Trophoblast cell (in vitro differentiated cells and primary cell): Measurements from ENCODE around the gene LRRC74A.
"Not testable (repeated sequence)": the region's sequence is repeated elsewhere in the genome, so short reads cannot be mapped to it uniquely, and the experiment has no call there.

Experiments used
- DNase-seq, 2 donors: peaks; one replicate each; pipeline ENCODE4 v3.0.0-alpha.2; 2016
- H2AFZ ChIP-seq: 2 replicates; pipeline ENCODE4 v1.6.1; 2013; ENCODE audit warnings: low read length, moderate library complexity, mild to moderate bottlenecking; ENCODE audit not compliant: insufficient read depth, poor library complexity
- H2AK5ac ChIP-seq: 2 replicates; pipeline ENCODE4 v1.6.1; 2013; ENCODE audit warnings: mild to moderate bottlenecking, low read length
- H2BK120ac ChIP-seq: 2 replicates; pipeline ENCODE4 v1.6.1; 2013; ENCODE audit warnings: low read length, mild to moderate bottlenecking, moderate library complexity; ENCODE audit not compliant: insufficient read depth, poor library complexity
- H2BK12ac ChIP-seq: 2 replicates; pipeline ENCODE4 v1.6.1; 2013; ENCODE audit warnings: mild to moderate bottlenecking, low read length, moderate library complexity
- H2BK5ac ChIP-seq: 2 replicates; pipeline ENCODE4 v1.6.1; 2013; ENCODE audit warnings: low read length, low read depth, moderate library complexity, mild to moderate bottlenecking; ENCODE audit not compliant: poor library complexity
- H3K14ac ChIP-seq: 2 replicates; pipeline ENCODE4 v1.6.1; 2013; ENCODE audit warnings: mild to moderate bottlenecking, low read length
- H3K18ac ChIP-seq: 2 replicates; pipeline ENCODE4 v1.6.1; 2013; ENCODE audit warnings: mild to moderate bottlenecking, low read length
- H3K23ac ChIP-seq: 2 replicates; pipeline ENCODE4 v1.6.1; 2013; ENCODE audit warnings: low read length
- H3K27ac ChIP-seq: 2 replicates; pipeline ENCODE4 v1.5.1; 2013; ENCODE audit warnings: low read depth, mild to moderate bottlenecking, inconsistent platforms, low read length, moderate library complexity
- H3K27me3 ChIP-seq: 2 replicates; pipeline ENCODE4 v1.6.1; 2013; ENCODE audit warnings: inconsistent platforms, mild to moderate bottlenecking, low read length, moderate library complexity; ENCODE audit not compliant: insufficient read depth
- H3K36me3 ChIP-seq, 2 experiments: 1 replicate in 1 of 2; 2 replicates in 1 of 2; pipeline ENCODE4 v1.6.1; 2013; ENCODE audit warnings: low read length in 2 of 2, mild to moderate bottlenecking in 2 of 2, moderate library complexity in 1 of 2; ENCODE audit not compliant: insufficient read depth in 2 of 2, control insufficient read depth in 1 of 2
- H3K4ac ChIP-seq: 2 replicates; pipeline ENCODE4 v1.6.1; 2013; ENCODE audit warnings: low read depth, mild to moderate bottlenecking, low read length, moderate library complexity
- H3K4me1 ChIP-seq, 2 experiments: 1 replicate in 1 of 2; 2 replicates in 1 of 2; pipeline ENCODE4 v1.6.1; 2013; ENCODE audit warnings: low read length in 2 of 2, mild to moderate bottlenecking in 2 of 2, moderate library complexity in 1 of 2; ENCODE audit not compliant: insufficient read depth in 2 of 2, control insufficient read depth in 1 of 2
- H3K4me2 ChIP-seq: 2 replicates; pipeline ENCODE4 v1.6.1; 2013; ENCODE audit warnings: inconsistent platforms, mild to moderate bottlenecking, low read length, moderate library complexity
- H3K4me3 ChIP-seq: 2 replicates; pipeline ENCODE4 v1.5.1; 2013; ENCODE audit warnings: mild to moderate bottlenecking, low read depth, low read length, inconsistent platforms
- H3K79me1 ChIP-seq: one replicate; pipeline ENCODE4 v1.6.1; 2013; ENCODE audit warnings: low read length
- H3K79me2 ChIP-seq: 2 replicates; pipeline ENCODE4 v1.6.1; 2013; ENCODE audit warnings: low read length, mild to moderate bottlenecking; ENCODE audit not compliant: control insufficient read depth, insufficient read depth, poor library complexity
- H3K9ac ChIP-seq: 2 replicates; pipeline ENCODE4 v1.6.1; 2013; ENCODE audit warnings: mild to moderate bottlenecking, low read length
- H3K9me3 ChIP-seq: 2 replicates; pipeline ENCODE4 v1.6.1; 2013; ENCODE audit warnings: low read depth, mild to moderate bottlenecking, control low read depth, inconsistent platforms, low read length; ENCODE audit not compliant: insufficient read depth
- H4K12ac ChIP-seq: 2 replicates; pipeline ENCODE4 v1.6.1; 2013; ENCODE audit warnings: low read depth, mild to moderate bottlenecking, low read length, moderate library complexity
- H4K8ac ChIP-seq: 2 replicates; pipeline ENCODE4 v1.6.1; 2013; ENCODE audit warnings: low read depth, mild to moderate bottlenecking, low read length, moderate library complexity
- H4K91ac ChIP-seq: one replicate; pipeline ENCODE4 v1.6.1; 2013; ENCODE audit warnings: low read depth, mild to moderate bottlenecking, low read length, moderate library complexity
- WGBS: extraction: QIAGEN DNeasy Blood & Tissue Kit; methylation state at CpG from one replicate; pipeline ENCODE4 v1.1.7; 2013; ENCODE audit warnings: missing lambda C conversion rate; ENCODE audit not compliant: insufficient read length, insufficient coverage; ENCODE audit errors: extremely low coverage; 5-methylcytosine and 5-hydroxymethylcytosine counted together

Gene LRRC74A

GRCh38 chr14:76887191-76887590 is 61.0 kb downstream of the LRRC74A start:
- H2BK120ac ChIP-seq: no peak overlapping the region
- H3K14ac ChIP-seq: no peak overlapping the region
- no peak overlapping the region for H3K4ac ChIP-seq
- H4K8ac ChIP-seq: no peak overlapping the region
- no peak overlapping the region for H3K4me2 ChIP-seq
- H3K27ac ChIP-seq: no peak overlapping the region
- H3K4me1 ChIP-seq: peaks cover 7 to 13% of the 10 kb centered on the region in 2 experiments
- no peak overlapping the region for H3K4me3 ChIP-seq
- H2AK5ac ChIP-seq: no peak overlapping the region
- H3K9me3 ChIP-seq: no peaks in the 10 kb centered on the region
- no peak for DNase-seq
- H3K18ac ChIP-seq: no peak overlapping the region
- no peak overlapping the region for H3K9ac ChIP-seq
- no CpG with 5 or more reads among the region's 6 CpGs for WGBS
- H3K36me3 ChIP-seq: no peaks in the 10 kb centered on the region
- no peaks in the 10 kb centered on the region for H3K79me1 ChIP-seq
- H4K91ac ChIP-seq: no peak overlapping the region
- no peak overlapping the region for H2BK5ac ChIP-seq
- peaks cover 2% of the 10 kb centered on the region for H3K79me2 ChIP-seq
- H3K23ac ChIP-seq: no peak overlapping the region
- no peak overlapping the region for H2AFZ ChIP-seq
- H2BK12ac ChIP-seq: no peak overlapping the region
- no peaks in the 10 kb centered on the region for H3K27me3 ChIP-seq
- H4K12ac ChIP-seq: no peak overlapping the region

- H3K27me3 ChIP-seq: no peaks in the 10 kb centered on the region
- H2BK120ac ChIP-seq: no peak overlapping the region
- H3K18ac ChIP-seq: no peak overlapping the region
- H2AK5ac ChIP-seq: no peak overlapping the region
- no peak overlapping the region for H3K4ac ChIP-seq
- H3K23ac ChIP-seq: no peak overlapping the region
- no peaks in the 10 kb centered on the region for H3K9me3 ChIP-seq
- no peak overlapping the region for H2BK12ac ChIP-seq
- no peaks in the 10 kb centered on the region for H3K79me2 ChIP-seq
- H3K79me1 ChIP-seq: no peaks in the 10 kb centered on the region
- WGBS: no CpG with 5 or more reads among the region's 1 CpG
- H3K4me1 ChIP-seq: no peaks in the 10 kb centered on the region
- H3K14ac ChIP-seq: no peak overlapping the region
- no peak overlapping the region for H3K27ac ChIP-seq
- H2AFZ ChIP-seq: no peak overlapping the region
- no peak for DNase-seq
- H4K8ac ChIP-seq: no peak overlapping the region
- H3K9ac ChIP-seq: no peak overlapping the region
- H4K91ac ChIP-seq: no peak overlapping the region
- H3K4me2 ChIP-seq: no peak overlapping the region
- no peaks in the 10 kb centered on the region for H3K36me3 ChIP-seq
- no peak overlapping the region for H2BK5ac ChIP-seq
- no peak overlapping the region for H3K4me3 ChIP-seq
- H4K12ac ChIP-seq: no peak overlapping the region
These were observed 65.2 kb downstream of the LRRC74A start for GRCh38 chr14:76891391-76891790.

- Histone ChIP-seq H4K12ac (no peak overlapping the region), H3K79me2 (no peaks in the 10 kb centered on the region), H3K9ac (no peak overlapping the region), H3K27ac (no peak overlapping the region), H3K4me1 (no peaks in the 10 kb centered on the region), H3K18ac (no peak overlapping the region), H2BK120ac (no peak overlapping the region), H2BK5ac (no peak overlapping the region), H3K36me3 (no peaks in the 10 kb centered on the region), H2BK12ac (no peak overlapping the region), H4K91ac (no peak overlapping the region), H3K27me3 (no peaks in the 10 kb centered on the region), H3K23ac (no peak overlapping the region), H4K8ac (no peak overlapping the region), H3K79me1 (no peaks in the 10 kb centered on the region), H3K9me3 (peaks cover under 1% of the 10 kb centered on the region), H2AFZ (no peak overlapping the region), H3K4me3 (no peak overlapping the region), H3K14ac (no peak overlapping the region), H3K4ac (no peak overlapping the region), H3K4me2 (no peak overlapping the region), H2AK5ac (no peak overlapping the region)
- WGBS: no CpG with 5 or more reads among the region's 5 CpGs
- DNase-seq: no peak
These were observed 68.1 kb downstream of the LRRC74A start for GRCh38 chr14:76894308-76894707.

DNA sequence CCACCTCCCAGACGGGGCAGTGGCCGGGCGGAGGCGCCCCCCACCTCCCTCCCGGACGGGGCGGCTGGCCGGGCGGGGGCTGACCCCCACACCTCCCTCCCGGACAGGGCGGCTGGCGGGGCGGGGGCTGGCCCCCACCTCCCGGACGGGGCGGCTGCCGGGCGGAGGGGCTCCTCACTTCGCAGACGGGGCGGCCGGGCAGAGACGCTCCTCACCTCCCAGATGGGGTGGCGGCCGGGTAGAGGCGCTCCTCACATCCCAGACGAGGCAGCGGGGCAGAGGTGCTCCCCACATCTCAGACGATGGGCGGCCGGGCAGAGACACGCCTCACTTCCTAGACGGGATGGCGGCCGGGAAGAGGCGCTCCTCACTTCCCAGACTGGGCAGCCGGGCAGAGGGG is 71.8 kb downstream of the LRRC74A start:
- H3K4me1 ChIP-seq, H4K12ac ChIP-seq, H2AK5ac ChIP-seq, DNase-seq, H4K91ac ChIP-seq, H3K4me3 ChIP-seq, H3K4ac ChIP-seq, H3K18ac ChIP-seq, H3K4me2 ChIP-seq, H3K36me3 ChIP-seq, H3K9ac ChIP-seq, H3K23ac ChIP-seq, H3K27ac ChIP-seq, H2BK12ac ChIP-seq, H2AFZ ChIP-seq, H3K79me2 ChIP-seq, H3K27me3 ChIP-seq, H3K79me1 ChIP-seq, H3K9me3 ChIP-seq, H4K8ac ChIP-seq, H3K14ac ChIP-seq, H2BK5ac ChIP-seq, H2BK120ac ChIP-seq: not testable (repeated sequence)
- WGBS: no CpG with 5 or more reads among the region's 37 CpGs
